ENCODE results near the gene ALS2.

GRCh38 chr2:201664334-201664733, 116.4 kb downstream of the ALS2 start:
- TF ChIP-seq CTCF (IDR thresholded peaks at IDR 0.05) (no peak), POLR2AphosphoS5 (IDR thresholded peaks at IDR 0.05) (no peak)

Data from breast epithelium (tissue), 3 donors.